ENCODE measurements around the gene KRT71. TPM values are rescaled to one million over a fixed set of nuclear protein-coding genes. Genes with fewer than 3 reads are reported as not detected.

The KRT71 gene
- total RNA-seq (ENCODE audit: low replicate concordance), result not detected in 2 replicates

DNA sequence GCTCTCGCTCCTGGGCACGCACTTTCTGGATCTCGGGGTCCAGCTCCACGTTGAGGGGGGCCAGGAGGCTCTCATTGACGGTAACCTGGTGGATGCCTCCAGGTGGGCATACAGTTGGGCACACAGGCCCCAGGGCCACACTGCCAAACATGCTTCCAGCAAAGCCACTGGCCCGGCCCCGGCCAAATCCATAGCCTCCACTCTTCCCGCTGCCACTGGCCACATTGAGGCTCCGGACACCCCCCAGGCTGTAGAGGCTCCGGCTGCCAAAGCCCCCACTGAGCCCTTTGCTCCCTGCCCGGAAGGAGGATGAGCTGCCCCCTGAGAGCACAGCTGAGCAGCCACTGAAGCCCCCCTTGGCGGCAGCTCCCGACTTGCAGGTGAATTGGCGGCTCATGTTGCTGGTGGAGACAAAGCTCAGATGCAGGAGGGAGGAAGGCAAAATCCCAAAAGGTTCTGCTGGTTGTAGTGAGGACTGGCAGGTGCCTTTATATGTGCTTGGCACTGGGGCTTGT lies at the start of gene KRT71:
TSS of gene KRT71 (minus strand) at position 465 of the 515 bp plus-strand sequence. CDS start at position 397, 68 bp downstream.
- Histone ChIP-seq H3K4me1 (no peaks in the 10 kb centered on the region), H3K4me3 (no peak within 1 kb of the TSS), H3K9ac (no peak within 1 kb of the TSS), H3K79me2 (ENCODE audit: low read depth) (no peaks in the 10 kb centered on the region), H2AFZ (replicated peaks) (no peak within 1 kb of the TSS), H3K36me3 (no peaks in the 10 kb centered on the region), H3F3A (ENCODE audit: low read depth) (no peaks in the 10 kb centered on the region), H3K27me3 (no peaks in the 10 kb centered on the region), H3K27ac (no peak within 1 kb of the TSS), H3K9me3 (ENCODE audit: low read depth) (no peaks in the 10 kb centered on the region), H3K4me2 (no peak within 1 kb of the TSS), H4K20me1 (ENCODE audit: low read depth) (no peaks in the 10 kb centered on the region)
- no peaks in the 10 kb centered on the region for H3K36me3 Mint-ChIP-seq
- peaks cover 12% of the 10 kb centered on the region for H3K27me3 Mint-ChIP-seq (ENCODE audit: insufficient read depth, low read depth)
- peak within 1 kb of the TSS; percentile 86 for H3K27ac Mint-ChIP-seq
- TF ChIP-seq, protein P1, sequence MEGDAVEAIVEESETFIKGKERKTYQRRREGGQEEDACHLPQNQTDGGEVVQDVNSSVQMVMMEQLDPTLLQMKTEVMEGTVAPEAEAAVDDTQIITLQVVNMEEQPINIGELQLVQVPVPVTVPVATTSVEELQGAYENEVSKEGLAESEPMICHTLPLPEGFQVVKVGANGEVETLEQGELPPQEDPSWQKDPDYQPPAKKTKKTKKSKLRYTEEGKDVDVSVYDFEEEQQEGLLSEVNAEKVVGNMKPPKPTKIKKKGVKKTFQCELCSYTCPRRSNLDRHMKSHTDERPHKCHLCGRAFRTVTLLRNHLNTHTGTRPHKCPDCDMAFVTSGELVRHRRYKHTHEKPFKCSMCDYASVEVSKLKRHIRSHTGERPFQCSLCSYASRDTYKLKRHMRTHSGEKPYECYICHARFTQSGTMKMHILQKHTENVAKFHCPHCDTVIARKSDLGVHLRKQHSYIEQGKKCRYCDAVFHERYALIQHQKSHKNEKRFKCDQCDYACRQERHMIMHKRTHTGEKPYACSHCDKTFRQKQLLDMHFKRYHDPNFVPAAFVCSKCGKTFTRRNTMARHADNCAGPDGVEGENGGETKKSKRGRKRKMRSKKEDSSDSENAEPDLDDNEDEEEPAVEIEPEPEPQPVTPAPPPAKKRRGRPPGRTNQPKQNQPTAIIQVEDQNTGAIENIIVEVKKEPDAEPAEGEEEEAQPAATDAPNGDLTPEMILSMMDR (IDR thresholded peaks at IDR 0.05), result no peak
- TF ChIP-seq EZH2 (IDR thresholded peaks at IDR 0.05) (no peak), EZH2phosphoT487 (IDR thresholded peaks at IDR 0.05) (no peak)
- no peak within 1 kb of the TSS for H3K4me3 Mint-ChIP-seq
- no peaks in the 10 kb centered on the region for H3K9me3 Mint-ChIP-seq
- DNase-seq (ENCODE audit: low spot score), result no peak
- H3K4me1 Mint-ChIP-seq, result no peaks in the 10 kb centered on the region

DNA sequence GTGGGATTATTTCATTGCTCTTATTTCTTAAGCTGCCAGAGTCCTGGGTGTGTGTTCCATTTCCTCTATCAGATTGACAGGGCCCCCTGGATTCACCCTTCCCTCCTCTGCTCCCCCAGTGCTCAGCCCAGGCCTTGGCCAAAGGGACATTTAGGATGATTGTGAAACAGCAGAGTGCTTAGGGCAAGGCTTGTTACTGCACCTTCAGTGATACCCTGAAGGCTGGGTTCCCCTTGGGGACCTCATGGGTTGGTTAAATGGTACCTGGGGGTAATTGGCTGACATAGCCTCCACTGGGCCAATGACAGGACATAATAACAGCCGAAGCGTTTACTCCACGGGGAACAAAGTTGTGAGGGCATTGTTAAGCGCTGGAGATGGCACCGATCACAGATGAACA lies 49.6 kb upstream of the KRT71 start:
- no peak overlapping the region for H3K27ac ChIP-seq
- no peaks in the 10 kb centered on the region for H3K4me1 Mint-ChIP-seq
- peaks cover 7% of the 10 kb centered on the region for H3K27me3 Mint-ChIP-seq (ENCODE audit: insufficient read depth, low read depth)
- TF ChIP-seq EZH2 (IDR thresholded peaks at IDR 0.05) (no peak), EZH2phosphoT487 (IDR thresholded peaks at IDR 0.05) (no peak)
- TF ChIP-seq, protein P1 (IDR thresholded peaks at IDR 0.05), result no peak
- no peak overlapping the region for H3K4me3 Mint-ChIP-seq
- no peak overlapping the region for H3K4me3 ChIP-seq
- H3K9ac ChIP-seq, result no peak overlapping the region
- no peak overlapping the region for H3K27ac Mint-ChIP-seq
- H2AFZ ChIP-seq (replicated peaks), result no peak overlapping the region
- H3K9me3 Mint-ChIP-seq, result no peaks in the 10 kb centered on the region
- no peaks in the 10 kb centered on the region for H3K36me3 Mint-ChIP-seq
- peaks cover 18% of the 10 kb centered on the region for H3K27me3 ChIP-seq
- H3K4me2 ChIP-seq, result no peak overlapping the region
- no peak for DNase-seq (ENCODE audit: low spot score)
- no peaks in the 10 kb centered on the region for H3K9me3 ChIP-seq (ENCODE audit: low read depth)
- H3F3A ChIP-seq (ENCODE audit: low read depth), result no peaks in the 10 kb centered on the region
- no peaks in the 10 kb centered on the region for H3K4me1 ChIP-seq
- H3K79me2 ChIP-seq (ENCODE audit: low read depth), result no peaks in the 10 kb centered on the region
- H4K20me1 ChIP-seq (ENCODE audit: low read depth), result no peaks in the 10 kb centered on the region
- H3K36me3 ChIP-seq, result no peaks in the 10 kb centered on the region

DNA sequence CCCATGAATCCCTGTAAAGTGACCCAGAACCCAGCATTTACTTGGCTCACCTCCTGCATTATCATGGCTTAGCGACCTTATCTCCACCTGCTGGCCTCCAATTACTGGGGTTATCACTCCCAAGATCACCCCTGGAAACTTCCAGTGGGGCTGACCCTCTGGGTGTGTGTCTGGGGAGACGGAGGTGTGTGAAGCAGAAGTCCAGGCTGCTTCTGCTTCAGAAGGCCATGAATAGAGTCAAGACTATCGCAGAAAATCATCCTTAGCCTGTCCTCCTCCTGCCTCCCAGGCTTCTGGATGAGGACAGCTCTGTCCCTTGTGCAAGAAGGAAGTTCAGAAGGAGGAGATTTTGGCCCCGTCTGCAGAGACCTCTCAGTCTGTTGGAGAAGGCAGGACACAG lies 48.7 kb upstream of the KRT71 start:
- no peak overlapping the region for H3K9ac ChIP-seq
- Mint-ChIP-seq H3K27me3 (ENCODE audit: insufficient read depth, low read depth) (peaks cover 4% of the 10 kb centered on the region), H3K4me3 (peak overlapping the region; percentile 20), H3K27ac (no peak overlapping the region), H3K9me3 (no peaks in the 10 kb centered on the region), H3K4me1 (no peaks in the 10 kb centered on the region), H3K36me3 (no peaks in the 10 kb centered on the region)
- no peak overlapping the region for H3K4me2 ChIP-seq
- no peak overlapping the region for H3K4me3 ChIP-seq
- H3K36me3 ChIP-seq, result no peaks in the 10 kb centered on the region
- no peak overlapping the region for H2AFZ ChIP-seq (replicated peaks)
- no peaks in the 10 kb centered on the region for H3K79me2 ChIP-seq (ENCODE audit: low read depth)
- H3K27ac ChIP-seq, result no peak overlapping the region
- no peaks in the 10 kb centered on the region for H3K4me1 ChIP-seq
- H3K9me3 ChIP-seq (ENCODE audit: low read depth), result no peaks in the 10 kb centered on the region
- no peak for DNase-seq (ENCODE audit: low spot score)
- H4K20me1 ChIP-seq (ENCODE audit: low read depth), result no peaks in the 10 kb centered on the region
- H3F3A ChIP-seq (ENCODE audit: low read depth), result no peaks in the 10 kb centered on the region
- H3K27me3 ChIP-seq, result peaks cover 25% of the 10 kb centered on the region
- TF ChIP-seq EZH2phosphoT487 (IDR thresholded peaks at IDR 0.05), result no peak
- TF ChIP-seq, protein P1 (IDR thresholded peaks at IDR 0.05), result no peak
- no peak for TF ChIP-seq EZH2 (IDR thresholded peaks at IDR 0.05)

All from neural progenitor cell (in vitro differentiated cells).